ENCODE results near the gene POLR2E. TPM values are rescaled to one million over a fixed set of nuclear protein-coding genes. Genes with fewer than 3 reads are reported as not detected.

The POLR2E gene
- total RNA-seq, 4 donors from 2014 or later, result 151 to 216 (median 188) TPM

GRCh38 chr19:1082165-1082927, 12.8 kb downstream of the POLR2E start:
- no peak for TF ChIP-seq CTCF (IDR thresholded peaks at IDR 0.05)
- DNase-seq (ENCODE audit: low spot score) (no peak), ATAC-seq (ENCODE audit: low FRiP score) (peak; percentile 43)

- ATAC-seq (ENCODE audit: low FRiP score) (no peak), DNase-seq (ENCODE audit: low spot score) (no peak)
- no peak for TF ChIP-seq CTCF (IDR thresholded peaks at IDR 0.05)
These were observed 13.6 kb downstream of the POLR2E start for GRCh38 chr19:1081301-1082164.

- TF ChIP-seq CTCF (IDR thresholded peaks at IDR 0.05), result no peak
- no peak for DNase-seq (ENCODE audit: low spot score)
These were observed 14.6 kb downstream of the POLR2E start for GRCh38 chr19:1080360-1081161.

GRCh38 chr19:1079566-1080111, 15.5 kb downstream of the POLR2E start:
- ATAC-seq (ENCODE audit: low FRiP score) (no peak), DNase-seq (ENCODE audit: low spot score) (no peak)
- TF ChIP-seq CTCF (IDR thresholded peaks at IDR 0.05), result no peak

More at GRCh38 chr19:1080360-1081161, 14.6 kb downstream of the POLR2E start:
- no peak for ATAC-seq (ENCODE audit: low FRiP score)

- DNase-seq (ENCODE audit: low spot score), result no peak
- no peak for ATAC-seq (ENCODE audit: low FRiP score)
- TF ChIP-seq CTCF (IDR thresholded peaks at IDR 0.05), result no peak
These were observed 18.2 kb downstream of the POLR2E start for GRCh38 chr19:1076951-1077350.

- DNase-seq (ENCODE audit: low spot score), result no peak
- TF ChIP-seq CTCF (IDR thresholded peaks at IDR 0.05), result no peak
- ATAC-seq (ENCODE audit: low FRiP score), result no peak
These were observed 19.2 kb downstream of the POLR2E start for GRCh38 chr19:1076046-1076386.

Data from omental fat pad (tissue), 4 donors.